Measurements from ENCODE around the gene HOXD4. TPM values are rescaled to one million over a fixed set of nuclear protein-coding genes. Genes with fewer than 3 reads are reported as not detected.

HOXD4 gene
- total RNA-seq, 3 donors from 2014 or later: not detected

- Mint-ChIP-seq H3K36me3 (ENCODE audit: insufficient read depth) (no peaks in the 10 kb centered on the region), H3K9me3 (peaks cover 4% of the 10 kb centered on the region), H3K4me3 (no peak overlapping the region), H3K4me1 (ENCODE audit: low read depth) (peaks cover 26% of the 10 kb centered on the region), H3K27me3 (ENCODE audit: low read depth) (peaks cover 85% of the 10 kb centered on the region)
- ATAC-seq: peak; percentile 4 to 12
- no peak for DNase-seq
These were observed 21.6 kb upstream of the HOXD4 start for GRCh38 chr2:176129813-176130146.

- Mint-ChIP-seq H3K27me3 (ENCODE audit: low read depth) (peaks cover 85% of the 10 kb centered on the region), H3K36me3 (ENCODE audit: insufficient read depth) (peaks cover under 1% of the 10 kb centered on the region), H3K4me1 (ENCODE audit: low read depth) (peaks cover 27% of the 10 kb centered on the region), H3K9me3 (peaks cover 4% of the 10 kb centered on the region), H3K4me3 (peak overlapping the region; percentile 48)
- ATAC-seq (peak; percentile 42 to 49), DNase-seq (no peak)
These were observed 21.0 kb upstream of the HOXD4 start for GRCh38 chr2:176130147-176130956.

GRCh38 chr2:176130957-176131847 lies 20.1 kb upstream of the HOXD4 start:
- peak overlapping the region; percentile 48 for H3K4me3 Mint-ChIP-seq
- peaks cover 32% of the 10 kb centered on the region for H3K4me1 Mint-ChIP-seq (ENCODE audit: low read depth)
- H3K9me3 Mint-ChIP-seq: peaks cover 4% of the 10 kb centered on the region

GRCh38 chr2:176131848-176132158 lies 19.5 kb upstream of the HOXD4 start:
- Mint-ChIP-seq H3K4me3 (peak overlapping the region; percentile 74), H3K4me1 (ENCODE audit: low read depth) (peaks cover 32% of the 10 kb centered on the region), H3K9me3 (peaks cover 4% of the 10 kb centered on the region), H3K27me3 (ENCODE audit: low read depth) (peaks cover 81% of the 10 kb centered on the region), H3K36me3 (ENCODE audit: insufficient read depth) (peaks cover 2% of the 10 kb centered on the region)
- ATAC-seq (no peak), DNase-seq (no peak)

More at GRCh38 chr2:176130957-176131847, 20.1 kb upstream of the HOXD4 start:
- DNase-seq (no peak), ATAC-seq (no peak)
- Mint-ChIP-seq H3K36me3 (ENCODE audit: insufficient read depth) (peaks cover 2% of the 10 kb centered on the region), H3K27me3 (ENCODE audit: low read depth) (peaks cover 85% of the 10 kb centered on the region)

- H3K9me3 Mint-ChIP-seq: peaks cover 4% of the 10 kb centered on the region
- ATAC-seq (no peak), DNase-seq (no peak)
- H3K4me1 Mint-ChIP-seq (ENCODE audit: low read depth): peaks cover 32% of the 10 kb centered on the region
- H3K27me3 Mint-ChIP-seq (ENCODE audit: low read depth): peaks cover 82% of the 10 kb centered on the region
- H3K4me3 Mint-ChIP-seq: peak overlapping the region; percentile 74
- H3K36me3 Mint-ChIP-seq (ENCODE audit: insufficient read depth): peaks cover 2% of the 10 kb centered on the region
These were observed 18.9 kb upstream of the HOXD4 start for GRCh38 chr2:176132205-176133171.

DNA sequence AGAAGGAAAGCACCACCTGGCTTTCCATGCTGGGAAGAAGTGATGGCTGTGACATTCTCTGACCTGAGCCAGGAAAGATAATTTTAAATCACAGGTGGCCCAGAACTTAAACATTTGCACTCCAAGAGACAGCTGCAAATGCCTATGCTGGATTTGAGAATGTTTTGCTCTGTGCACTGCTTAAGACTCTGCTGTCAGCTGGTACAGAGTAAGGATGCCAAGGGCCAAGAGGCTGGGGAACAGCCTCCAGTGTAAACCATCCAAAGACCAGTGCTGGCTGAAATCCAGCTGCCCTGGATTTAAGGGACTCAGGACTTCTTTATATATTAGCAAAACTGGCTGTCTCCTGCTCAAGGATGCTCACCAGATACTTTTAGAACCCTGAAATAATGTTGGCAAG lies 18.0 kb upstream of the HOXD4 start:
- Mint-ChIP-seq H3K36me3 (ENCODE audit: insufficient read depth) (peaks cover 2% of the 10 kb centered on the region), H3K4me1 (ENCODE audit: low read depth) (peaks cover 24% of the 10 kb centered on the region), H3K9me3 (peaks cover 4% of the 10 kb centered on the region), H3K4me3 (no peak overlapping the region), H3K27me3 (ENCODE audit: low read depth) (peaks cover 82% of the 10 kb centered on the region)
- DNase-seq: no peak
- no peak for ATAC-seq

GRCh38 chr2:176134035-176134434 lies 17.3 kb upstream of the HOXD4 start:
- H3K27me3 Mint-ChIP-seq (ENCODE audit: low read depth): peaks cover 82% of the 10 kb centered on the region
- H3K36me3 Mint-ChIP-seq (ENCODE audit: insufficient read depth): peaks cover 2% of the 10 kb centered on the region
- H3K4me3 Mint-ChIP-seq: no peak overlapping the region
- ATAC-seq (no peak), DNase-seq (no peak)
- H3K9me3 Mint-ChIP-seq: peaks cover 5% of the 10 kb centered on the region
- H3K4me1 Mint-ChIP-seq (ENCODE audit: low read depth): peaks cover 21% of the 10 kb centered on the region

- H3K4me1 Mint-ChIP-seq (ENCODE audit: low read depth): peaks cover 22% of the 10 kb centered on the region
- DNase-seq (no peak), ATAC-seq (no peak)
- H3K4me3 Mint-ChIP-seq: no peak overlapping the region
- peaks cover 2% of the 10 kb centered on the region for H3K36me3 Mint-ChIP-seq (ENCODE audit: insufficient read depth)
- H3K9me3 Mint-ChIP-seq: peaks cover 8% of the 10 kb centered on the region
- peaks cover 88% of the 10 kb centered on the region for H3K27me3 Mint-ChIP-seq (ENCODE audit: low read depth)
These were observed 16.3 kb upstream of the HOXD4 start for GRCh38 chr2:176135035-176135440.

DNA sequence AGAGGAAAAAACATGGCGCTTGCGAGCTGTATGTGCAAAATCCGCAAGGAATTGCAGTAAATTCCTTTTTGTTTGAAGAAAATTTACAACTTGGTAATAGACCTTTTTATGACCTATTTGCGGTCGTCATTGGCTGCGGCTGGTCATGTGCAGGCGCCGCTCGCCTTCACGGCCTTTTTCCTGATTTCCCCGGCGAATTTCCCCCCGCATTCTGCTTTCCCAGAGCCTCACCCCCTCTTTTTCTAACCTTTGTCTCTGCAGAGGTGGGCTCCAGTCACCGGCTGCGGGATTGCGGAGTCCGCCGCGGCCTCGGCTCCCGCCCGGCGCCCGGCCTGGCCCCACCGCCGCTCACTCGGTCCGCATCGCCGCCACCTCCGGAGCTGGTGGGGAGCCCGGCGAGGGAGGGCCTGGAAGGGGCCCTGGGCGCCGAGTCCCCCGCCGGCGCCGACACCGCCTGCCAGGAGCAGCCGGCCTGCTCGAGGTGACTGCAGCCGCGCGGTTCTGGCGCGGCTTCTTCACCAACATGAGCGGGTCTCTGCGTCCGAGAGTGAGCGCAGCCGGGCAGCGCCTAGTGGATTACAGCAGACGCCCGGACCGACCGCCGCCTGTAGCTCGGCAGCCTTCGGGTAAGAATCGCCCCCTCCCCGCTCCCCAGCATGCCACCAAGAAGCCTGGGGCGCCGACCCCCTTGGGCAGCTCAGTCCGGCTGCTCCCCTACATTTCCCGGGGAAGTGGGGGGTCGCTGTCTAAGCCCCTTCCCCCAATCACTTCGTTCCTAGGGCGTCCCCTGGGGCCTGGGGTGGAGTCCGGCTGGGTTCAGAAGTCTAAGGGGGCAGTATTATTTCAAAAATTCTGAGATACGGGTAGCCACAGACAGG lies 14.7 kb upstream of the HOXD4 start:
- DNase-seq (no peak), ATAC-seq (no peak)
- Mint-ChIP-seq H3K9me3 (peaks cover 4% of the 10 kb centered on the region), H3K27me3 (ENCODE audit: low read depth) (peaks cover 91% of the 10 kb centered on the region), H3K4me1 (ENCODE audit: low read depth) (peaks cover 24% of the 10 kb centered on the region), H3K36me3 (ENCODE audit: insufficient read depth) (peaks cover 2% of the 10 kb centered on the region), H3K4me3 (no peak overlapping the region)

DNA sequence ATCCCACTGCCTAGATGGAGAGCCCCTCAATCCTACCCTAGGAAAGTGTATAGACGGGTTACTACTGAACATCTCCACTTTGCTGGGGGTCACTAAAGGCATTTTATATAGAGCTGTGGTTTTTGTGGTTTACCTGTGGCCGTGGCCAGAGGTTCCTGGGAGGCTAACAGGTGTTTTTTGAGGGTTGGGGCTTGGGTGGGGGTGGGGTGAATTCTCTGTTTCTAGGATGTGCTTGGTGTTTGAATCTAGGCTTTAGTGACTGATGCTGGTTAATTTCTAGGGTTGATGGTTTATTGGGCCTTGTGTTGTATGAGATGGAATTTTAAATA lies 14.1 kb upstream of the HOXD4 start:
- Mint-ChIP-seq H3K9me3 (peaks cover 4% of the 10 kb centered on the region), H3K36me3 (ENCODE audit: insufficient read depth) (peaks cover 2% of the 10 kb centered on the region), H3K4me3 (no peak overlapping the region), H3K27me3 (ENCODE audit: low read depth) (peaks cover 92% of the 10 kb centered on the region), H3K4me1 (ENCODE audit: low read depth) (peaks cover 21% of the 10 kb centered on the region)
- DNase-seq: no peak
- no peak for ATAC-seq

- Mint-ChIP-seq H3K4me3 (no peak overlapping the region), H3K36me3 (ENCODE audit: insufficient read depth) (peaks cover 2% of the 10 kb centered on the region), H3K27me3 (ENCODE audit: low read depth) (peaks cover 92% of the 10 kb centered on the region), H3K4me1 (ENCODE audit: low read depth) (peaks cover 18% of the 10 kb centered on the region), H3K9me3 (peaks cover 4% of the 10 kb centered on the region)
- DNase-seq (no peak), ATAC-seq (no peak)
These were observed 13.4 kb upstream of the HOXD4 start for GRCh38 chr2:176137906-176138305.

DNA sequence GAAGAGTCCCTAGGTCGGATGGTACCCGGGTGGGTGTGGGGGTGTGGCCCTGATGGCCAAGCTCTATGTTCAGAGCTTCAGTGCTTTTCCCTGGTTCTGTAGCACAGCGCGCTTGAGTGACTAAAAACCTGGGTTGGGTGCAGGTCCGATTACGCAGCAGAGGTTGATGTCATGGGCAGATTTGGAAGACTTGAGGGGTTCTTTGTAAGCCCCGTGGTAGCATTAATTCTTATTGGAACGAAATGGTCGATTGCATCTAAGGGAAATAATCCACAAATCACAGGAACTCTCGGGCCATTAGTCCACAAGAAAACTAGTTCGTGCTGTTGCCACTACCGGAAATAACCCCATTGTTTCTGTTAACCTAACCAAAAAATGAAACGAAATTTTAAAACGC lies 12.8 kb upstream of the HOXD4 start:
- H3K4me1 Mint-ChIP-seq (ENCODE audit: low read depth): peaks cover 18% of the 10 kb centered on the region
- H3K4me3 Mint-ChIP-seq: no peak overlapping the region
- peaks cover 92% of the 10 kb centered on the region for H3K27me3 Mint-ChIP-seq (ENCODE audit: low read depth)

DNA sequence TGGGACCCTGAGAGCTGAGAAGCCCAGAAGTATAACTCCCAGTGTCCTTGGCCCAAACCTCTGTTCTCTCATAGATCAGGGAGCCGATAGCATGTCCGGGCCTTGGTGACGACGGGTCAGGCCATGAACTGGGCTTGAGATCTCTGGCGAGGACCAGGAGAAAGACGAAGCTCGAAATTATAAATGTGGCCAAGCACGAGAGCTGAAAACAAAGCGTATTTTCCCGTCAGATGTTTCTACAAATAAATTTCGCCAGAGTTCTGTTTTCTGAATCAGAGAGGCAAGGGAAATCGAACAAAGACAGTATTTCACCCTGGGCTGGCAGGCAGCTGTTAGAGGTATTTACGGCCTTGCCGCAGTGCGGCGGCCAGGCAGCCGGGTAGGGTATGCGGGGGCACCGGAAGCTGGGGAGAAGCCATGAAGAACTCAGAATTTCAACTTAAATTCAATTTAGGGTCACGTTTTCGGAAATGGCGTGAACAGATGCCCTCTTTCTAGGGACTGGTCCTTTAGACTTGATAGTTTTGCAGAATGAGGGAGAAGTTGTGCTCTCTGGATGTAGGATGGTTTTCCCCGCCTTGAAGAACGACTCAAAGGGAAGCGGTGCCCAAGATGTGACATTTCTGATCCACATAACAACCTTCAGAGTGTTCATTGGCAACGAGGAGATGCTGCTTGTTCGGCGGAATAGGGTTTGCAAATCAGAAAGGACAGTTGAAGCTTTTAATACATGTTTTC lies 12.3 kb upstream of the HOXD4 start:
- DNase-seq (no peak), ATAC-seq (no peak)
- Mint-ChIP-seq H3K4me1 (ENCODE audit: low read depth) (peaks cover 18% of the 10 kb centered on the region), H3K4me3 (no peak overlapping the region), H3K27me3 (ENCODE audit: low read depth) (peaks cover 92% of the 10 kb centered on the region), H3K36me3 (ENCODE audit: insufficient read depth) (peaks cover 2% of the 10 kb centered on the region), H3K9me3 (peaks cover 4% of the 10 kb centered on the region)

More for the DNA sequence above, 12.8 kb upstream of the HOXD4 start:
- no peak for ATAC-seq
- no peak for DNase-seq
- peaks cover 2% of the 10 kb centered on the region for H3K36me3 Mint-ChIP-seq (ENCODE audit: insufficient read depth)
- H3K9me3 Mint-ChIP-seq: peaks cover 4% of the 10 kb centered on the region
